ENCODE results near the gene PLEKHO2. TPM values are rescaled to one million over a fixed set of nuclear protein-coding genes. Genes with fewer than 3 reads are reported as not detected.

PLEKHO2 gene
- total and polyA plus RNA-seq, 2 donors (not counting 3 experiments of a cell fraction or from before 2014, with no cell fraction given) = 21.9 to 24.9 TPM

- TF ChIP-seq MYC (IDR thresholded peaks at IDR 0.05; ENCODE audit: low read depth, low read length) (no peak), MAX (IDR thresholded peaks at IDR 0.05; ENCODE audit: insufficient read depth, insufficient read length) (no peak), JUN (IDR thresholded peaks at IDR 0.05; ENCODE audit: borderline replicate concordance, insufficient read depth, insufficient read length, low read depth) (no peak), EZH2 (IDR thresholded peaks at IDR 0.05; ENCODE audit: borderline replicate concordance, low read depth, low read length, severe bottlenecking) (no peak), CTCF (IDR thresholded peaks at IDR 0.05; ENCODE audit: extremely low read depth in 1 of 2, insufficient read depth in 1 of 2, low read depth in 1 of 2, low read length in 2 of 2) (no peak), POLR2A (IDR thresholded peaks at IDR 0.05; ENCODE audit: low read depth, low read length) (no peak), POLR2AphosphoS5 (IDR thresholded peaks at IDR 0.05; ENCODE audit: insufficient read depth, low read depth, low read length) (no peak), GATA2 (IDR thresholded peaks at IDR 0.05; ENCODE audit: insufficient read depth, insufficient read length, low read depth, low read length) (no peak), FOS (IDR thresholded peaks at IDR 0.05; ENCODE audit: borderline replicate concordance, insufficient read depth, low read length) (no peak)
- Histone ChIP-seq H3K4me3 (replicated peaks in 1 of 3; ENCODE audit: insufficient read depth in 1 of 3, low read depth in 1 of 3, low read length in 3 of 3) (no peak overlapping the region), H3K4me2 (ENCODE audit: insufficient read depth, low read length) (no peak overlapping the region), H3K27me3 (ENCODE audit: control insufficient read depth in 2 of 2, insufficient read depth in 2 of 2, low read length in 2 of 2) (no peaks in the 10 kb centered on the region), H4K20me1 (replicated peaks; ENCODE audit: control insufficient read depth, extremely low read depth, insufficient read depth, low read length) (no peaks in the 10 kb centered on the region), H3K4me1 (ENCODE audit: control insufficient read depth, extremely low read depth, insufficient read depth, low read length) (peaks cover 27% of the 10 kb centered on the region), H3K27ac (ENCODE audit: insufficient read depth, low read depth, low read length) (no peak overlapping the region), H3K9ac (replicated peaks; ENCODE audit: extremely low read depth, insufficient read depth, low read length) (no peak overlapping the region), H2AFZ (ENCODE audit: low read depth, low read length) (no peak overlapping the region), H3K9me1 (replicated peaks; ENCODE audit: control insufficient read depth, extremely low read depth, insufficient read depth, low read length) (no peaks in the 10 kb centered on the region), H3K79me2 (ENCODE audit: control insufficient read depth, insufficient read depth, low read length) (no peaks in the 10 kb centered on the region), H3K9me3 (replicated peaks; ENCODE audit: control insufficient read depth, insufficient read depth, low read length) (no peaks in the 10 kb centered on the region), H3K36me3 (ENCODE audit: control insufficient read depth in 2 of 2, extremely low read depth in 1 of 2, insufficient read depth in 2 of 2, low read length in 2 of 2) (no peaks in the 10 kb centered on the region)
- no TSS peak for BruUV-seq (replicated peaks)
- ChIA-PET POLR2A (no interaction called here), CTCF (no interaction called here)
- dilution Hi-C loops (cut with MboI; ENCODE audit: extremely low pct_ligation_motif_present, low sequenced_read_pairs) = no loop called here
- FAIRE-seq (no peak), DNase-seq (ENCODE audit: low read depth, low spot score) (no peak)
- intact Hi-C loops (cut with micrococcal nuclease) = no loop called here
These were observed 59.4 kb downstream of the PLEKHO2 start for GRCh38 chr15:64901141-64901540.
